A549 (cell line): ENCODE data around the gene C4BPB. TPM values are rescaled to one million over a fixed set of nuclear protein-coding genes. Genes with fewer than 3 reads are reported as not detected.

ENCODE experiments used
- ATAC-seq, 2 experiments: fragments of 200-7000 bp in 1 of 2; fragments of >200 bp in 1 of 2; cut with Nextera tagmentation in 1 of 2; cut with Tn5 transposase in 1 of 2; 3 replicates each; pipeline versions ENCODE4 v1.8.0 to v1.9.1; 2018 to 2020; ENCODE audit warnings: mild to moderate bottlenecking in 1 of 2, moderate library complexity in 1 of 2
- CTCF ChIA-PET: fragments of 300-600 bp; sonication (Branson Sonifier 250); formaldehyde crosslinking; extraction: SDS; loops from one replicate; lab custom pipeline; 2021; ENCODE audit warnings: antibody characterized with exemption, inconsistent platforms; lab: Yijun Ruan, JAX
- POLR2A ChIA-PET: fragments of 350-600 bp; formaldehyde crosslinking; extraction: SDS; loops from one replicate; lab custom pipeline; 2021; ENCODE audit warnings: antibody characterized with exemption, inconsistent platforms; lab: Yijun Ruan, JAX
- DNase-seq, 2 experiments: peaks; one replicate each; pipeline versions ENCODE4 v3.0.0 to v3.0.0-alpha.2; 2011 to 2016; ENCODE audit warnings: low read depth in 1 of 2, low spot score in 1 of 2
- FAIRE-seq: peaks from 2 replicates; lab custom pipeline; 2011; peaks lifted over from hg19 to GRCh38; lab: Jason Lieb, UNC
- H3K27ac ChIP-seq, 2 experiments: fragments of >200 bp; sonication (Bioruptor Twin); formaldehyde crosslinking; 3 replicates each; pipeline ENCODE4 v1.5.1; 2016 to 2017
- H3K4me1 ChIP-seq: fragments of >200 bp; sonication (Bioruptor Twin); formaldehyde crosslinking; 3 replicates; pipeline ENCODE4 v1.6.1; 2016
- H3K4me2 ChIP-seq: fragments of >200 bp; sonication (Bioruptor Twin); formaldehyde crosslinking; 3 replicates; pipeline ENCODE4 v1.6.1; 2016
- H3K4me3 ChIP-seq: fragments of >200 bp; sonication (Bioruptor Twin); formaldehyde crosslinking; 3 replicates; pipeline ENCODE4 v1.5.1; 2016
- H3K9me3 ChIP-seq: fragments of >200 bp; sonication (Bioruptor Twin); formaldehyde crosslinking; 3 replicates; pipeline ENCODE4 v1.6.1; 2016
- ATOH8 ChIP-seq: fragments of 250-450 bp; sonication (Bioruptor Pico); IDR thresholded peaks from 2 replicates; pipeline ENCODE4 v1.5.0; 2020; ENCODE audit warnings: low read depth, mild to moderate bottlenecking, moderate library complexity
- BHLHE40 ChIP-seq: IDR thresholded peaks from 2 replicates; pipeline ENCODE4 v1.6.1; 2012; ENCODE audit warnings: low read depth, low read length, inconsistent platforms
- CBX8 ChIP-seq: fragments of 200-600 bp; sonication (generic); IDR thresholded peaks from 2 replicates; pipeline ENCODE4 v1.6.1; 2016
- CHD4 ChIP-seq: fragments of 200-600 bp; sonication (generic); IDR thresholded peaks from 2 replicates; pipeline ENCODE4 v1.6.1; 2016; ENCODE audit warnings: antibody characterized with exemption, mild to moderate bottlenecking, borderline replicate concordance
- EHMT2 ChIP-seq: fragments of 200-600 bp; sonication (generic); IDR thresholded peaks from 2 replicates; pipeline ENCODE4 v1.6.1; 2016; ENCODE audit warnings: antibody characterized with exemption, low read depth, mild to moderate bottlenecking, moderate library complexity
- ELK1 ChIP-seq: fragments of 150-350 bp; IDR thresholded peaks from 2 replicates; pipeline ENCODE4 v1.6.1; 2014; ENCODE audit warnings: low read depth, mild to moderate bottlenecking, low read length
- FOSL2 ChIP-seq, 2 experiments: fragments of 450-650 bp in 1 of 2; fragments of >200 bp in 1 of 2; sonication (Bioruptor Twin) in 1 of 2; formaldehyde crosslinking; IDR thresholded peaks; 2 replicates each; pipeline versions ENCODE4 v1.5.0 to v1.6.1; 2016 to 2020; ENCODE audit warnings: mild to moderate bottlenecking in 1 of 2, moderate library complexity in 1 of 2
- GATA3 ChIP-seq: IDR thresholded peaks from 2 replicates; pipeline ENCODE4 v1.6.1; 2012; ENCODE audit warnings: borderline replicate concordance
- HDAC2 ChIP-seq: fragments of 200-600 bp; sonication (generic); IDR thresholded peaks from 2 replicates; pipeline ENCODE4 v1.6.1; 2016
- HES2 ChIP-seq: fragments of >200 bp; sonication (Bioruptor Twin); formaldehyde crosslinking; IDR thresholded peaks from 2 replicates; pipeline ENCODE4 v1.6.1; 2016
- HEYL ChIP-seq: fragments of 250-450 bp; sonication (Bioruptor Pico); IDR thresholded peaks from 2 replicates; pipeline ENCODE4 v1.8.0; 2021; ENCODE audit warnings: mild to moderate bottlenecking, moderate library complexity
- HMGXB4 ChIP-seq: fragments of 250-450 bp; sonication (Bioruptor Pico); IDR thresholded peaks from 2 replicates; pipeline ENCODE4 v1.5.0; 2021; ENCODE audit warnings: mild to moderate bottlenecking, moderate library complexity, borderline replicate concordance
- JUNB ChIP-seq: fragments of >200 bp; sonication (Bioruptor Twin); formaldehyde crosslinking; IDR thresholded peaks from 2 replicates; pipeline ENCODE4 v1.6.1; 2016
- MAX ChIP-seq: IDR thresholded peaks from 2 replicates; pipeline ENCODE4 v1.6.1; 2012
- MYC ChIP-seq: IDR thresholded peaks from 2 replicates; pipeline ENCODE4 v1.6.1; 2012; ENCODE audit warnings: mild to moderate bottlenecking, inconsistent platforms, low read length, improper control_type of control experiment, borderline replicate concordance
- NFE2L2 ChIP-seq: fragments of 150-350 bp; conservative IDR thresholded peaks from 2 replicates; pipeline ENCODE4 v1.6.1; 2014; ENCODE audit warnings: low read length
- PHF8 ChIP-seq: fragments of 200-600 bp; sonication (generic); IDR thresholded peaks from 2 replicates; pipeline ENCODE4 v1.6.1; 2016; ENCODE audit warnings: low read depth, mild to moderate bottlenecking, antibody characterized with exemption, moderate library complexity, borderline replicate concordance
- POLR2A ChIP-seq: IDR thresholded peaks from 2 replicates; pipeline ENCODE4 v1.6.1; 2012; ENCODE audit warnings: mild to moderate bottlenecking, low read length
- REST ChIP-seq: fragments of 200-600 bp; sonication (generic); IDR thresholded peaks from 2 replicates; pipeline ENCODE4 v1.6.1; 2016; ENCODE audit warnings: antibody characterized with exemption, mild to moderate bottlenecking, moderate library complexity
- SMC3 ChIP-seq: fragments of >200 bp; sonication (Bioruptor Twin); formaldehyde crosslinking; IDR thresholded peaks from 3 replicates; pipeline ENCODE4 v1.6.1; 2018; ENCODE audit warnings: inconsistent platforms
- TFCP2L1 ChIP-seq: fragments of 250-450 bp; sonication (Bioruptor Pico); IDR thresholded peaks from 2 replicates; pipeline ENCODE4 v1.5.0; 2021; ENCODE audit warnings: mild to moderate bottlenecking
- ZFP36 ChIP-seq: fragments of 450-650 bp; IDR thresholded peaks from 2 replicates; pipeline ENCODE4 v1.6.1; 2014; ENCODE audit warnings: borderline replicate concordance; ENCODE audit not compliant: partially characterized antibody
- ZNF302 ChIP-seq: fragments of 250-450 bp; sonication (Bioruptor Pico); IDR thresholded peaks from 2 replicates; pipeline ENCODE4 v1.9.0; 2021; ENCODE audit warnings: inconsistent platforms, mild to moderate bottlenecking, moderate library complexity
- WGBS: methylation state at CpG from one replicate; pipeline ENCODE4 v1.1.6; 2017; ENCODE audit errors: missing lambda C conversion rate; 5-methylcytosine and 5-hydroxymethylcytosine counted together
- polyA plus RNA-seq, 4 experiments: library from polyadenylated mRNA; depleted of rRNA in 3 of 4; stranded (reverse); fragments of >200 nt; fragmentation: RNase III in 1 of 4; extraction: RNeasy Plus Mini Kit Qiagen cat#74134 plus additional on column Dnase treatment in 1 of 4; gene quantifications; 2 replicates in 3 of 4; 3 replicates in 1 of 4; pipeline ENCODE4 v1.2.3, GENCODE V29; 2011 to 2017

C4BPB gene
- polyA plus RNA-seq, 2 of the 4 experiments (the other 2 are of a cell fraction), result 0.74 to 5.1 TPM

GRCh38 chr1:207069061-207069460 lies 19.6 kb upstream of the C4BPB start:
- TF ChIP-seq NFE2L2 (no peak), POLR2A (no peak), JUNB (no peak), HMGXB4 (CRISPR knock-in tag) (no peak), SMC3 (no peak), FOSL2 (IDR thresholded peaks at IDR 0.05) (no peak), FOSL2 (CRISPR knock-in tag; IDR thresholded peaks at IDR 0.05) (no peak), ZNF302 (CRISPR knock-in tag) (no peak), HDAC2 (no peak), MAX (no peak), HEYL (CRISPR knock-in tag) (no peak), ZFP36 (no peak), CHD4 (no peak)
- CTCF ChIA-PET, result interaction anchor here (0.9 to 2.5 kb wide), 8 partner anchors 8 to 431 kb away, joined by 3 to 14 read pairs (median 4); no protein-coding TSS in a partner anchor
- POLR2A ChIA-PET, result no interaction called here
- no peak for FAIRE-seq
- H3K4me3 ChIP-seq, result no peak overlapping the region
- H3K4me2 ChIP-seq, result no peak overlapping the region
- H3K27ac ChIP-seq, result no peak overlapping the region
- WGBS, result 82% methylated on average over 3 of the region's 3 CpGs
- DNase-seq, result no peak
- no peaks in the 10 kb centered on the region for H3K9me3 ChIP-seq
- H3K4me1 ChIP-seq, result peaks cover 6% of the 10 kb centered on the region
- ATAC-seq, result no peak

- no peak overlapping the region for H3K27ac ChIP-seq
- POLR2A ChIA-PET, result no interaction called here
- peaks cover 10% of the 10 kb centered on the region for H3K4me1 ChIP-seq
- ATAC-seq (no peak), FAIRE-seq (no peak)
- CTCF ChIA-PET, result interaction anchor here (1.4 to 2.9 kb wide), 6 partner anchors 10 to 430 kb away, joined by 3 to 14 read pairs (median 4); partner anchors contain the start of gene PFKFB2
- H3K4me2 ChIP-seq, result no peak overlapping the region
- TF ChIP-seq TFCP2L1 (CRISPR knock-in tag) (no peak), POLR2A (no peak), EHMT2 (no peak), CBX8 (no peak), HMGXB4 (CRISPR knock-in tag) (no peak), BHLHE40 (no peak), MYC (no peak), ATOH8 (no peak), REST (no peak), HEYL (CRISPR knock-in tag) (no peak), ELK1 (no peak), PHF8 (no peak), HES2 (no peak), GATA3 (no peak), CHD4 (no peak)
- TF ChIP-seq, all 56 proteins: peak for 0
- no peak overlapping the region for H3K4me3 ChIP-seq
- DNase-seq, result no peak
- WGBS, result 85% methylated on average over 5 of the region's 5 CpGs
- no peaks in the 10 kb centered on the region for H3K9me3 ChIP-seq
Measured at GRCh38 chr1:207069858-207070506, 18.7 kb upstream of the C4BPB start.
